IMR-90 (cell line): ENCODE data around the gene SLC22A31. TPM values are rescaled to one million over a fixed set of nuclear protein-coding genes. Genes with fewer than 3 reads are reported as not detected.

ENCODE experiments used
- ATAC-seq: fragments of 200-7000 bp; cut with Tn5 transposase; 2 replicates; pipeline ENCODE4 v1.9.1; 2020; ENCODE audit warnings: low read depth, mild to moderate bottlenecking, moderate library complexity
- BruUV-seq: library from RNA; stranded (reverse); fragments of 400-500 nt; replicated peaks from 2 replicates; lab custom pipeline; 2021; lab: Mats Ljungman, UMichigan
- CTCF ChIA-PET: fragments of 300-600 bp; formaldehyde crosslinking; extraction: SDS; loops from one replicate; lab custom pipeline; 2021; ENCODE audit warnings: antibody characterized with exemption; lab: Yijun Ruan, JAX
- POLR2A ChIA-PET: fragments of 300-600 bp; sonication (Branson Sonifier 250); formaldehyde crosslinking; loops from one replicate; lab custom pipeline; 2022; ENCODE audit warnings: antibody characterized with exemption; ENCODE audit not compliant: unreplicated experiment; lab: Charles Lee
- DNase-seq: peaks from one replicate; pipeline ENCODE4 v3.0.0; 2013
- H2AFZ ChIP-seq: replicated peaks from 2 replicates; pipeline ENCODE3; 2013; ENCODE audit warnings: low read length, mild to moderate bottlenecking; ENCODE audit not compliant: poor library complexity
- H2AK5ac ChIP-seq: 2 replicates; pipeline ENCODE4 v1.6.1; 2013; ENCODE audit warnings: low read depth, low read length, inconsistent platforms
- H2AK9ac ChIP-seq: replicated peaks from 2 replicates; pipeline ENCODE3; 2013; ENCODE audit warnings: mild to moderate bottlenecking, low read depth, low read length, moderate library complexity; ENCODE audit not compliant: poor library complexity
- H2BK120ac ChIP-seq: 2 replicates; pipeline ENCODE4 v1.6.1; 2013; ENCODE audit warnings: low read depth, low read length, inconsistent platforms
- H2BK15ac ChIP-seq: 3 replicates; pipeline ENCODE4 v1.6.1; 2013; ENCODE audit warnings: low read depth, low read length, inconsistent platforms
- H2BK20ac ChIP-seq: 2 replicates; pipeline ENCODE4 v1.6.1; 2013; ENCODE audit warnings: low read depth, mild to moderate bottlenecking, inconsistent platforms, low read length, moderate library complexity
- H2BK5ac ChIP-seq: 2 replicates; pipeline ENCODE4 v1.6.1; 2013; ENCODE audit warnings: mild to moderate bottlenecking, low read depth, low read length, inconsistent platforms; ENCODE audit not compliant: poor library complexity, severe bottlenecking
- H3K14ac ChIP-seq: replicated peaks from 2 replicates; pipeline ENCODE4 v1.6.1; 2013; ENCODE audit warnings: low read depth, low read length, inconsistent platforms
- H3K18ac ChIP-seq: 2 replicates; pipeline ENCODE4 v1.6.1; 2013; ENCODE audit warnings: low read depth, low read length, control low read depth
- H3K23ac ChIP-seq: 2 replicates; pipeline ENCODE4 v1.6.1; 2013; ENCODE audit warnings: low read depth, low read length, inconsistent platforms
- H3K27ac ChIP-seq: 2 replicates; pipeline ENCODE4 v1.5.1; 2013; ENCODE audit warnings: mild to moderate bottlenecking, control low read depth, low read length; ENCODE audit not compliant: insufficient read depth
- H3K27me3 ChIP-seq: 2 replicates; pipeline ENCODE4 v1.6.1; 2013; ENCODE audit warnings: low read length; ENCODE audit not compliant: control insufficient read depth, insufficient read depth
- H3K36me3 ChIP-seq: 2 replicates; pipeline ENCODE4 v1.6.1; 2013; ENCODE audit warnings: low read length, mixed read lengths; ENCODE audit not compliant: control insufficient read depth, insufficient read depth
- H3K4ac ChIP-seq: 2 replicates; pipeline ENCODE4 v1.6.1; 2013; ENCODE audit warnings: low read depth, low read length, inconsistent platforms
- H3K4me1 ChIP-seq: 2 replicates; pipeline ENCODE4 v1.6.1; 2013; ENCODE audit warnings: low read length, mixed read lengths; ENCODE audit not compliant: control insufficient read depth, insufficient read depth
- H3K4me2 ChIP-seq: 2 replicates; pipeline ENCODE4 v1.6.1; 2013; ENCODE audit warnings: low read depth, mild to moderate bottlenecking, control low read depth, low read length, moderate library complexity
- H3K4me3 ChIP-seq: 2 replicates; pipeline ENCODE4 v1.5.1; 2013; ENCODE audit warnings: low read depth, mild to moderate bottlenecking, control low read depth, low read length, moderate library complexity; ENCODE audit not compliant: insufficient read depth
- H3K56ac ChIP-seq: 2 replicates; pipeline ENCODE4 v1.6.1; 2013; ENCODE audit warnings: low read length, inconsistent platforms; ENCODE audit not compliant: insufficient read depth; ENCODE audit errors: extremely low read depth
- H3K79me1 ChIP-seq, 2 experiments: 2 replicates each; pipeline ENCODE4 v1.6.1; 2013; ENCODE audit warnings: low read length in 2 of 2, inconsistent platforms in 1 of 2, low read depth in 1 of 2
- H3K9ac ChIP-seq: 2 replicates; pipeline ENCODE4 v1.6.1; 2013; ENCODE audit warnings: low read depth, low read length, control low read depth
- H3K9me1 ChIP-seq: 2 replicates; pipeline ENCODE4 v1.6.1; 2013; ENCODE audit warnings: low read length, inconsistent platforms; ENCODE audit not compliant: insufficient read depth
- H3K9me3 ChIP-seq: 2 replicates; pipeline ENCODE4 v1.6.1; 2013; ENCODE audit warnings: low read length; ENCODE audit not compliant: control insufficient read depth, insufficient read depth
- H4K20me1 ChIP-seq: 2 replicates; pipeline ENCODE4 v1.6.1; 2013; ENCODE audit warnings: low read length, inconsistent platforms; ENCODE audit not compliant: insufficient read depth
- H4K5ac ChIP-seq: 2 replicates; pipeline ENCODE4 v1.6.1; 2013; ENCODE audit warnings: mild to moderate bottlenecking, low read depth, low read length, control low read depth
- H4K8ac ChIP-seq, 2 experiments: 2 replicates each; pipeline ENCODE4 v1.6.1; 2013; ENCODE audit warnings: low read depth in 2 of 2, low read length in 2 of 2, control low read depth in 1 of 2, inconsistent platforms in 1 of 2
- H4K91ac ChIP-seq: 2 replicates; pipeline ENCODE4 v1.6.1; 2013; ENCODE audit warnings: low read depth, low read length, inconsistent platforms; ENCODE audit not compliant: insufficient read depth
- BHLHE40 ChIP-seq: fragments of 150-350 bp; IDR thresholded peaks from 2 replicates; pipeline ENCODE4 v1.6.1; 2016; ENCODE audit warnings: mild to moderate bottlenecking, low read depth, low read length
- CEBPB ChIP-seq: IDR thresholded peaks from 2 replicates; pipeline ENCODE4 v1.6.1; 2012; ENCODE audit warnings: low read depth, low read length, improper control_type of control experiment
- CHD1 ChIP-seq: IDR thresholded peaks from 2 replicates; pipeline ENCODE4 v1.6.1; 2012; ENCODE audit warnings: low read depth, low read length, improper control_type of control experiment
- ELK1 ChIP-seq: fragments of 150-350 bp; IDR thresholded peaks from 2 replicates; pipeline ENCODE4 v1.6.1; 2016; ENCODE audit warnings: low read depth, mild to moderate bottlenecking, low read length, moderate library complexity, borderline replicate concordance
- MAFK ChIP-seq: IDR thresholded peaks from 2 replicates; pipeline ENCODE4 v1.6.1; 2012; ENCODE audit warnings: low read depth, low read length, improper control_type of control experiment
- MAZ ChIP-seq: IDR thresholded peaks from 2 replicates; pipeline ENCODE4 v1.6.1; 2012; ENCODE audit warnings: low read depth, mild to moderate bottlenecking, low read length, improper control_type of control experiment, moderate library complexity, borderline replicate concordance
- MXI1 ChIP-seq: IDR thresholded peaks from 2 replicates; pipeline ENCODE4 v1.6.1; 2012; ENCODE audit warnings: low read depth, mild to moderate bottlenecking, low read length, moderate library complexity, borderline replicate concordance
- POLR2A ChIP-seq: IDR thresholded peaks from 2 replicates; pipeline ENCODE4 v1.6.1; 2012; ENCODE audit warnings: mild to moderate bottlenecking, low read depth, low read length
- RAD21 ChIP-seq: IDR thresholded peaks from 2 replicates; pipeline ENCODE4 v1.6.1; 2012; ENCODE audit warnings: low read length, improper control_type of control experiment
- RCOR1 ChIP-seq: IDR thresholded peaks from 2 replicates; pipeline ENCODE4 v1.6.1; 2012; ENCODE audit warnings: mild to moderate bottlenecking, low read length, improper control_type of control experiment; ENCODE audit not compliant: insufficient replicate concordance
- RFX5 ChIP-seq: IDR thresholded peaks from 2 replicates; pipeline ENCODE4 v1.8.0; 2012; ENCODE audit warnings: low read depth, mild to moderate bottlenecking, low read length, moderate library complexity
- SMC3 ChIP-seq: fragments of 150-350 bp; IDR thresholded peaks from 2 replicates; pipeline ENCODE4 v1.6.1; 2016; ENCODE audit warnings: low read depth, mild to moderate bottlenecking, antibody characterized with exemption, low read length, moderate library complexity
- USF2 ChIP-seq: fragments of 150-350 bp; IDR thresholded peaks from 2 replicates; pipeline ENCODE4 v1.6.1; 2017; ENCODE audit warnings: mild to moderate bottlenecking, antibody characterized with exemption, low read length, low read depth
- WGBS, 2 experiments: methylation state at CpG; one replicate each; pipeline versions ENCODE4 v1.1.5 to v1.1.7; 2013; ENCODE audit warnings: missing lambda C conversion rate in 2 of 2; ENCODE audit not compliant: insufficient read length in 1 of 2; ENCODE audit errors: extremely low coverage in 2 of 2; 5-methylcytosine and 5-hydroxymethylcytosine counted together
- dilution Hi-C: fragments of 300-500 bp; cut with HindIII; formaldehyde crosslinking; loops from one replicate; pipeline ENCODE4 v1.14.3; 2018; ENCODE audit warnings: low sequenced_read_pairs; ENCODE audit not compliant: unreplicated experiment
- in situ Hi-C: fragments of 300-500 bp; cut with MboI; formaldehyde crosslinking; loops from 3 replicates; pipeline ENCODE4 v1.14.3; 2019; ENCODE audit warnings: low sequenced_read_pairs, inconsistent platforms, mixed read lengths
- intact Hi-C: fragments of 100-400 bp; cut with micrococcal nuclease; formaldehyde crosslinking; loops from 2 replicates; pipeline ENCODE4 v1.10.0; 2022
- polyA plus RNA-seq, 3 experiments: library from polyadenylated mRNA; depleted of rRNA; stranded (reverse); fragments of >200 nt; gene quantifications; 2 replicates each; pipeline ENCODE4 v1.2.3, GENCODE V29; 2012; ENCODE audit warnings: low replicate concordance in 1 of 3
- total RNA-seq: library from RNA; depleted of rRNA; stranded (reverse); fragments of >200 nt; gene quantifications from 2 replicates; pipeline ENCODE4 v1.2.3, GENCODE V29; 2012

Gene SLC22A31
- total and polyA plus RNA-seq, 2 of the 4 experiments (the other 2 are of a cell fraction) = 0.18 to 5.5 TPM

- Histone ChIP-seq H3K4me3 (peak overlapping the region; percentile 98), H4K20me1 (peaks cover 3% of the 10 kb centered on the region; the same call in 1 of the 2 replicates), H2BK5ac (peak overlapping the region; percentile 7), H3K18ac (no peak overlapping the region), H3K9me1 (peaks cover under 1% of the 10 kb centered on the region; the same call in 1 of the 2 replicates), H4K8ac (peak overlapping the region; percentile 76 to 100), H3K56ac (peak overlapping the region; percentile 50), H3K4me1 (no peaks in the 10 kb centered on the region), H3K23ac (peak overlapping the region; percentile 19; the same call in 1 of the 2 replicates), H2BK15ac (no peak overlapping the region), H2BK20ac (no peak overlapping the region), H3K36me3 (peaks cover 9% of the 10 kb centered on the region), H3K9me3 (no peaks in the 10 kb centered on the region), H3K4ac (peak overlapping the region; percentile 32; the same call in 1 of the 2 replicates), H2AFZ (peak overlapping the region; percentile 79), H4K91ac (no peak overlapping the region), H3K4me2 (peak overlapping the region; percentile 89), H3K14ac (no peak overlapping the region), H2BK120ac (no peak overlapping the region), H3K27ac (peak overlapping the region; percentile 99), H2AK9ac (peak overlapping the region; percentile 22), H3K27me3 (no peaks in the 10 kb centered on the region), H2AK5ac (no peak overlapping the region), H3K9ac (peak overlapping the region; percentile 98), H4K5ac (peak overlapping the region; percentile 99; the same call in 1 of the 2 replicates), H3K79me1 (peaks cover 23 to 49% of the 10 kb centered on the region in 2 experiments)
- DNase-seq = peak; percentile 77
- ChIA-PET POLR2A (no interaction called here), CTCF (interaction anchor here (0.7 kb wide), 1 partner anchor 13 kb away, joined by 4 read pairs; no protein-coding TSS in a partner anchor)
- intact Hi-C loops (loop anchor here (2.0 to 5.0 kb wide), 2 partner anchors 360 to 404 kb away; partner anchors contain the start of genes APRT, GALNS and TRAPPC2L), dilution Hi-C loops (no loop called here), in situ Hi-C loops (loop anchor here (10.0 kb wide), 1 partner anchor 282 kb away; no protein-coding TSS in a partner anchor)
- WGBS, 2 experiments = 7% methylated on average over 6 of the region's 25 CpGs; no CpG with 5 or more reads in 1 of the 2 experiments
- no TSS peak for BruUV-seq
- peak; percentile 53 for ATAC-seq
- TF ChIP-seq USF2 = peak; percentile 86
- TF ChIP-seq MAFK = no peak
- TF ChIP-seq BHLHE40 = peak; percentile 96
- TF ChIP-seq MXI1 = peak; percentile 92
- TF ChIP-seq CEBPB = no peak
- TF ChIP-seq RCOR1 = no peak
- peak; percentile 49 for TF ChIP-seq SMC3
- TF ChIP-seq RAD21 = peak; percentile 80
- no peak; the same call in 1 of the 2 replicates for TF ChIP-seq POLR2A
- no peak for TF ChIP-seq RFX5
- no peak for TF ChIP-seq CHD1
- no peak for TF ChIP-seq ELK1
- no peak for TF ChIP-seq MAZ
Observed at GRCh38 chr16:89216315-89217137, 16.2 kb upstream of the SLC22A31 start.
